Hepatocyte (in vitro differentiated cells): ENCODE results near the gene TBC1D4. TPM values are rescaled to one million over a fixed set of nuclear protein-coding genes. Genes with fewer than 3 reads are reported as not detected.

Experiments
- DNase-seq: peaks from one replicate; pipeline ENCODE4 v3.0.0-alpha.2; 2016; ENCODE audit warnings: low spot score
- H2AFZ ChIP-seq: fragments of 200-600 bp; sonication (generic); 2 replicates; pipeline ENCODE4 v1.6.0; 2016; ENCODE audit warnings: antibody characterized with exemption, mild to moderate bottlenecking
- H3K27ac ChIP-seq: fragments of 200-600 bp; sonication (generic); 2 replicates; pipeline ENCODE4 v1.5.1; 2016; ENCODE audit warnings: mild to moderate bottlenecking
- H3K27me3 ChIP-seq: fragments of 200-600 bp; sonication (generic); 2 replicates; pipeline ENCODE4 v1.6.1; 2016
- H3K36me3 ChIP-seq: fragments of 200-600 bp; sonication (generic); replicated peaks from 2 replicates; pipeline ENCODE4 v1.5.1; 2016; ENCODE audit warnings: low read depth; ENCODE audit not compliant: insufficient read depth
- H3K4me1 ChIP-seq: fragments of 200-600 bp; sonication (generic); 2 replicates; pipeline ENCODE4 v1.5.1; 2016; ENCODE audit warnings: mild to moderate bottlenecking, moderate library complexity; ENCODE audit not compliant: insufficient read depth
- H3K4me2 ChIP-seq: fragments of 200-600 bp; sonication (generic); 2 replicates; pipeline ENCODE4 v1.6.0; 2016
- H3K4me3 ChIP-seq: fragments of 200-600 bp; sonication (generic); 2 replicates; pipeline ENCODE4 v1.5.1; 2016; ENCODE audit warnings: mild to moderate bottlenecking
- H3K79me2 ChIP-seq: fragments of 200-600 bp; sonication (generic); 2 replicates; pipeline ENCODE4 v1.6.0; 2017; ENCODE audit warnings: mild to moderate bottlenecking
- H3K9me2 ChIP-seq: fragments of 200-600 bp; sonication (generic); replicated peaks from 2 replicates; pipeline ENCODE4 v1.6.0; 2017; ENCODE audit warnings: mild to moderate bottlenecking; ENCODE audit not compliant: insufficient read depth
- H3K9me3 ChIP-seq: fragments of 200-600 bp; sonication (generic); 2 replicates; pipeline ENCODE4 v1.5.1; 2016; ENCODE audit warnings: low read depth, mild to moderate bottlenecking
- H4K20me1 ChIP-seq: fragments of 200-600 bp; sonication (generic); 2 replicates; pipeline ENCODE4 v1.6.0; 2016; ENCODE audit warnings: mild to moderate bottlenecking; ENCODE audit not compliant: insufficient read depth, poor library complexity, severe bottlenecking
- EZH2 ChIP-seq: fragments of 200-600 bp; sonication (generic); IDR thresholded peaks from 2 replicates; pipeline ENCODE4 v1.6.1; 2016; ENCODE audit warnings: antibody characterized with exemption, mild to moderate bottlenecking, borderline replicate concordance
- EZH2phosphoT487 ChIP-seq: fragments of 200-600 bp; sonication (generic); IDR thresholded peaks from one replicate; pipeline ENCODE4 v1.6.1; 2018; ENCODE audit warnings: antibody characterized with exemption, mild to moderate bottlenecking, low read depth, moderate library complexity; ENCODE audit not compliant: unreplicated experiment, severe bottlenecking
- WGBS: methylation state at CpG from one replicate; pipeline ENCODE4 v1.1.6; 2016; ENCODE audit warnings: low lambda C conversion rate; ENCODE audit errors: missing lambda C conversion rate; 5-methylcytosine and 5-hydroxymethylcytosine counted together
- polyA plus RNA-seq: library from polyadenylated mRNA; unstranded; fragments of >200 nt; fragmentation: Nextera tagmentation; extraction: Ambion mirVana; gene quantifications from 2 replicates; pipeline ENCODE4 v1.2.1, GENCODE V29; 2016
- total RNA-seq: library from RNA; depleted of rRNA; stranded (reverse); fragments of >200 nt; gene quantifications from 2 replicates; pipeline ENCODE4 v1.2.3, GENCODE V29; 2014
- TF ChIP-seq, protein P1 (sequence below): fragments of 200-600 bp; sonication (generic); IDR thresholded peaks from 2 replicates; pipeline ENCODE4 v1.5.1; 2016; ENCODE audit warnings: antibody characterized with exemption, mild to moderate bottlenecking; ENCODE audit not compliant: poor library complexity

TBC1D4 gene
- total and polyA plus RNA-seq, 2 experiments from 2014 or later = 7.6 to 17.1 TPM

GRCh38 chr13:75383064-75383715 is 98.8 kb downstream of the TBC1D4 start:
- Histone ChIP-seq H3K4me1 (no peaks in the 10 kb centered on the region), H3K4me2 (no peak overlapping the region), H3K9me3 (no peaks in the 10 kb centered on the region), H3K27me3 (no peaks in the 10 kb centered on the region), H3K4me3 (no peak overlapping the region), H3K79me2 (peaks cover 4% of the 10 kb centered on the region), H4K20me1 (no peaks in the 10 kb centered on the region), H2AFZ (no peak overlapping the region), H3K36me3 (no peaks in the 10 kb centered on the region), H3K27ac (no peak overlapping the region), H3K9me2 (no peaks in the 10 kb centered on the region)
- WGBS = 91% methylated on average over 6 of the region's 6 CpGs
- TF ChIP-seq, protein P1, sequence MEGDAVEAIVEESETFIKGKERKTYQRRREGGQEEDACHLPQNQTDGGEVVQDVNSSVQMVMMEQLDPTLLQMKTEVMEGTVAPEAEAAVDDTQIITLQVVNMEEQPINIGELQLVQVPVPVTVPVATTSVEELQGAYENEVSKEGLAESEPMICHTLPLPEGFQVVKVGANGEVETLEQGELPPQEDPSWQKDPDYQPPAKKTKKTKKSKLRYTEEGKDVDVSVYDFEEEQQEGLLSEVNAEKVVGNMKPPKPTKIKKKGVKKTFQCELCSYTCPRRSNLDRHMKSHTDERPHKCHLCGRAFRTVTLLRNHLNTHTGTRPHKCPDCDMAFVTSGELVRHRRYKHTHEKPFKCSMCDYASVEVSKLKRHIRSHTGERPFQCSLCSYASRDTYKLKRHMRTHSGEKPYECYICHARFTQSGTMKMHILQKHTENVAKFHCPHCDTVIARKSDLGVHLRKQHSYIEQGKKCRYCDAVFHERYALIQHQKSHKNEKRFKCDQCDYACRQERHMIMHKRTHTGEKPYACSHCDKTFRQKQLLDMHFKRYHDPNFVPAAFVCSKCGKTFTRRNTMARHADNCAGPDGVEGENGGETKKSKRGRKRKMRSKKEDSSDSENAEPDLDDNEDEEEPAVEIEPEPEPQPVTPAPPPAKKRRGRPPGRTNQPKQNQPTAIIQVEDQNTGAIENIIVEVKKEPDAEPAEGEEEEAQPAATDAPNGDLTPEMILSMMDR = no peak
- TF ChIP-seq EZH2phosphoT487 (no peak), EZH2 (no peak)
- no peak for DNase-seq

GRCh38 chr13:75378301-75378700 is 103.7 kb downstream of the TBC1D4 start:
- no peaks in the 10 kb centered on the region for H3K36me3 ChIP-seq
- no peak for TF ChIP-seq EZH2
- TF ChIP-seq, protein P1 = no peak
- no peaks in the 10 kb centered on the region for H3K9me3 ChIP-seq
- no peaks in the 10 kb centered on the region for H4K20me1 ChIP-seq
- H3K27ac ChIP-seq = no peak overlapping the region
- H3K4me1 ChIP-seq = no peaks in the 10 kb centered on the region
- DNase-seq = no peak
- no peak overlapping the region for H3K4me2 ChIP-seq
- H2AFZ ChIP-seq = no peak overlapping the region
- H3K4me3 ChIP-seq = no peak overlapping the region
- H3K9me2 ChIP-seq = no peaks in the 10 kb centered on the region
- WGBS = 83% methylated on average over 1 of the region's 1 CpG
- H3K27me3 ChIP-seq = no peaks in the 10 kb centered on the region
- H3K79me2 ChIP-seq = peaks cover 7% of the 10 kb centered on the region

GRCh38 chr13:75376792-75377402 is 105.1 kb downstream of the TBC1D4 start:
- TF ChIP-seq EZH2phosphoT487 (no peak), EZH2 (no peak)
- TF ChIP-seq, protein P1 = no peak
- no peaks in the 10 kb centered on the region for H4K20me1 ChIP-seq
- peaks cover 6% of the 10 kb centered on the region for H3K4me1 ChIP-seq
- 55% methylated on average over 6 of the region's 6 CpGs for WGBS
- no peaks in the 10 kb centered on the region for H3K9me3 ChIP-seq
- no peak overlapping the region for H3K27ac ChIP-seq
- no peaks in the 10 kb centered on the region for H3K27me3 ChIP-seq
- no peaks in the 10 kb centered on the region for H3K36me3 ChIP-seq
- H2AFZ ChIP-seq = no peak overlapping the region
- no peak for DNase-seq
- H3K4me2 ChIP-seq = peak overlapping the region; percentile 9
- no peak overlapping the region for H3K4me3 ChIP-seq
- H3K9me2 ChIP-seq = no peaks in the 10 kb centered on the region
- H3K79me2 ChIP-seq = peaks cover 4% of the 10 kb centered on the region
